HEK293T (cell line): ENCODE data around the gene OPRL1.

Source experiments
- FOXM1 ChIP-seq: fragments of 450-650 bp; IDR thresholded peaks from 2 replicates; pipeline ENCODE4 v1.6.1; 2017; ENCODE audit warnings: mild to moderate bottlenecking, borderline replicate concordance
- SP1 ChIP-seq: fragments of 450-650 bp; IDR thresholded peaks from 2 replicates; pipeline ENCODE4 v1.6.1; 2017

GRCh38 chr20:64119681-64120341 lies 39.9 kb downstream of the OPRL1 start:
- TF ChIP-seq FOXM1: no peak
- no peak for TF ChIP-seq SP1
